Astrocyte (in vitro differentiated cells and primary cell): ENCODE results near the gene TMEM184B. TPM values are rescaled to one million over a fixed set of nuclear protein-coding genes. Genes with fewer than 3 reads are reported as not detected.

Experiments
- DNase-seq: peaks from one replicate; pipeline ENCODE4 v3.0.0-alpha.2; 2010; ENCODE audit warnings: low read depth
- FAIRE-seq: peaks from 2 replicates; lab custom pipeline; 2011; peaks lifted over from hg19 to GRCh38; lab: Jason Lieb, UNC
- H2AFZ ChIP-seq: 2 replicates; pipeline ENCODE4 v1.6.0; 2012; ENCODE audit warnings: low read depth, low read length, inconsistent platforms
- H3K27ac ChIP-seq: 2 replicates; pipeline ENCODE4 v1.5.1; 2011; ENCODE audit warnings: low read depth, low read length, inconsistent platforms
- H3K27me3 ChIP-seq: 2 replicates; pipeline ENCODE4 v1.6.0; 2011; ENCODE audit warnings: low read length, inconsistent platforms; ENCODE audit not compliant: insufficient read depth
- H3K36me3 ChIP-seq: 2 replicates; pipeline ENCODE4 v1.5.1; 2011; ENCODE audit warnings: low read length, inconsistent platforms; ENCODE audit not compliant: insufficient read depth
- H3K4me1 ChIP-seq: 2 replicates; pipeline ENCODE4 v1.5.1; 2011; ENCODE audit warnings: low read length, inconsistent platforms; ENCODE audit not compliant: insufficient read depth
- H3K4me2 ChIP-seq: 2 replicates; pipeline ENCODE4 v1.6.0; 2012; ENCODE audit warnings: low read length, inconsistent platforms
- H3K4me3 ChIP-seq: 2 replicates; pipeline ENCODE4 v1.5.1; 2011; ENCODE audit warnings: low read depth, mild to moderate bottlenecking, low read length, inconsistent platforms; ENCODE audit not compliant: insufficient read depth
- H3K79me2 ChIP-seq: 2 replicates; pipeline ENCODE4 v1.6.0; 2012; ENCODE audit warnings: mild to moderate bottlenecking, low read length, inconsistent platforms; ENCODE audit not compliant: insufficient read depth
- H3K9ac ChIP-seq: 2 replicates; pipeline ENCODE4 v1.6.0; 2012; ENCODE audit warnings: mild to moderate bottlenecking, low read length, inconsistent platforms
- H3K9me3 ChIP-seq: 2 replicates; pipeline ENCODE4 v1.5.1; 2012; ENCODE audit warnings: low read depth, mild to moderate bottlenecking, low read length, inconsistent platforms; ENCODE audit not compliant: insufficient read depth
- H4K20me1 ChIP-seq: 2 replicates; pipeline ENCODE4 v1.6.0; 2012; ENCODE audit warnings: low read length, inconsistent platforms; ENCODE audit not compliant: insufficient read depth
- H3K27ac Mint-ChIP-seq: one replicate; pipeline ENCODE4 v1.8.0; 2021; ENCODE audit warnings: mild to moderate bottlenecking, mixed read lengths; ENCODE audit not compliant: unreplicated experiment
- H3K27me3 Mint-ChIP-seq: one replicate; pipeline ENCODE4 v1.8.0; 2021; ENCODE audit warnings: low read depth, mixed read lengths; ENCODE audit not compliant: unreplicated experiment
- H3K36me3 Mint-ChIP-seq: one replicate; pipeline ENCODE4 v1.8.0; 2021; ENCODE audit warnings: low read depth, mixed read lengths; ENCODE audit not compliant: unreplicated experiment
- H3K4me1 Mint-ChIP-seq: one replicate; pipeline ENCODE4 v1.8.0; 2021; ENCODE audit warnings: low read depth, mixed read lengths; ENCODE audit not compliant: unreplicated experiment
- H3K4me3 Mint-ChIP-seq: one replicate; pipeline ENCODE4 v1.8.0; 2021; ENCODE audit warnings: mild to moderate bottlenecking, moderate library complexity, mixed read lengths; ENCODE audit not compliant: unreplicated experiment
- H3K9me3 Mint-ChIP-seq: one replicate; pipeline ENCODE4 v1.8.0; 2021; ENCODE audit warnings: mild to moderate bottlenecking, mixed read lengths; ENCODE audit not compliant: unreplicated experiment
- EZH2 ChIP-seq: IDR thresholded peaks from 2 replicates; pipeline ENCODE4 v1.6.1; 2012; ENCODE audit warnings: mild to moderate bottlenecking, low read length, inconsistent platforms; ENCODE audit not compliant: insufficient read depth
- total RNA-seq: library from RNA; stranded (reverse); gene quantifications from 2 replicates; pipeline ENCODE4 v1.2.1, GENCODE V29; 2021
- TF ChIP-seq, protein P1 (sequence below): IDR thresholded peaks from 2 replicates; pipeline ENCODE4 v1.5.1; 2011; ENCODE audit warnings: low read depth, mild to moderate bottlenecking, inconsistent platforms, low read length, moderate library complexity; ENCODE audit not compliant: insufficient read depth

The TMEM184B gene
- total RNA-seq, 1 donor from 2014 or later, result 109 TPM

- H3K9me3 Mint-ChIP-seq, result peaks cover 3% of the 10 kb centered on the region
- H3K27me3 Mint-ChIP-seq, result no peaks in the 10 kb centered on the region
- TF ChIP-seq, protein P1, sequence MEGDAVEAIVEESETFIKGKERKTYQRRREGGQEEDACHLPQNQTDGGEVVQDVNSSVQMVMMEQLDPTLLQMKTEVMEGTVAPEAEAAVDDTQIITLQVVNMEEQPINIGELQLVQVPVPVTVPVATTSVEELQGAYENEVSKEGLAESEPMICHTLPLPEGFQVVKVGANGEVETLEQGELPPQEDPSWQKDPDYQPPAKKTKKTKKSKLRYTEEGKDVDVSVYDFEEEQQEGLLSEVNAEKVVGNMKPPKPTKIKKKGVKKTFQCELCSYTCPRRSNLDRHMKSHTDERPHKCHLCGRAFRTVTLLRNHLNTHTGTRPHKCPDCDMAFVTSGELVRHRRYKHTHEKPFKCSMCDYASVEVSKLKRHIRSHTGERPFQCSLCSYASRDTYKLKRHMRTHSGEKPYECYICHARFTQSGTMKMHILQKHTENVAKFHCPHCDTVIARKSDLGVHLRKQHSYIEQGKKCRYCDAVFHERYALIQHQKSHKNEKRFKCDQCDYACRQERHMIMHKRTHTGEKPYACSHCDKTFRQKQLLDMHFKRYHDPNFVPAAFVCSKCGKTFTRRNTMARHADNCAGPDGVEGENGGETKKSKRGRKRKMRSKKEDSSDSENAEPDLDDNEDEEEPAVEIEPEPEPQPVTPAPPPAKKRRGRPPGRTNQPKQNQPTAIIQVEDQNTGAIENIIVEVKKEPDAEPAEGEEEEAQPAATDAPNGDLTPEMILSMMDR, result no peak
- TF ChIP-seq EZH2, result no peak
- no peak overlapping the region for H3K9ac ChIP-seq
- H3K27ac ChIP-seq, result no peak overlapping the region
- no peak overlapping the region for H3K4me3 ChIP-seq
- no peak overlapping the region for H3K4me2 ChIP-seq
- peaks cover 79% of the 10 kb centered on the region for H3K79me2 ChIP-seq
- FAIRE-seq (no peak), DNase-seq (no peak)
- no peak overlapping the region for H3K4me3 Mint-ChIP-seq
- peaks cover 79% of the 10 kb centered on the region for H4K20me1 ChIP-seq
- H3K27ac Mint-ChIP-seq, result no peak overlapping the region
- H3K9me3 ChIP-seq, result no peaks in the 10 kb centered on the region
- no peak overlapping the region for H2AFZ ChIP-seq
- peaks cover 24% of the 10 kb centered on the region for H3K36me3 Mint-ChIP-seq
- H3K4me1 ChIP-seq, result no peaks in the 10 kb centered on the region
- no peaks in the 10 kb centered on the region for H3K4me1 Mint-ChIP-seq
- no peaks in the 10 kb centered on the region for H3K27me3 ChIP-seq
- peaks cover 7% of the 10 kb centered on the region for H3K36me3 ChIP-seq
These were observed 23.5 kb downstream of the TMEM184B start for GRCh38 chr22:38249301-38249700.

GRCh38 chr22:38248280-38248679, 24.5 kb downstream of the TMEM184B start:
- Histone ChIP-seq H3K9me3 (no peaks in the 10 kb centered on the region), H3K4me1 (peaks cover 9% of the 10 kb centered on the region), H3K36me3 (peaks cover 10% of the 10 kb centered on the region), H2AFZ (no peak overlapping the region), H3K4me2 (no peak overlapping the region), H3K27me3 (no peaks in the 10 kb centered on the region), H3K4me3 (no peak overlapping the region), H3K9ac (no peak overlapping the region), H3K79me2 (peaks cover 75% of the 10 kb centered on the region), H4K20me1 (peaks cover 75% of the 10 kb centered on the region), H3K27ac (no peak overlapping the region)
- DNase-seq (no peak), FAIRE-seq (no peak)
- peaks cover 30% of the 10 kb centered on the region for H3K36me3 Mint-ChIP-seq
- H3K4me3 Mint-ChIP-seq, result no peak overlapping the region
- H3K27ac Mint-ChIP-seq, result peak overlapping the region; percentile 58
- TF ChIP-seq EZH2, result no peak
- TF ChIP-seq, protein P1, result no peak
- peaks cover 6% of the 10 kb centered on the region for H3K4me1 Mint-ChIP-seq
- no peaks in the 10 kb centered on the region for H3K27me3 Mint-ChIP-seq
- peaks cover 3% of the 10 kb centered on the region for H3K9me3 Mint-ChIP-seq

DNA sequence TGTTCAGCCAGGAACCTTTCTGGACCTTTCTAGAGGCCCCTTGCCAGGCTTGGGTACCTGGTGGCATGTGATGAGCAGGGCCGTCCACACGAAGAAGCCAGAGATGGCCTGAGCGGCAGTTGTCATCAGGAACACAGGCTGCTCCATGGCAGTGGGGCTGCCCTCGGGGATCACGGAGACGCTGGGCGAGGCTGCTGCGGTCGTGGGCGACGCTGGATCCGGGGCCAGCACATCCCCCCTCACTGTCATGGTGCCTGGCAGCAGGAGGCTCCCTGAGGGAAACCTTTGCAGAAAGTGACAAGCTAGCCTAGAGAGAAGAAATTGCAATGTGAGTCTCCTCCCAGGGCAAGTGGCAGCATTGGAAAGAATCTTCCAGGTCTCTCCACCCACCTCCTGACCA, 25.1 kb downstream of the TMEM184B start:
- H3K9me3 Mint-ChIP-seq, result peaks cover 3% of the 10 kb centered on the region
- H2AFZ ChIP-seq, result no peak overlapping the region
- H3K4me1 ChIP-seq, result peaks cover 14% of the 10 kb centered on the region
- no peak overlapping the region for H3K27ac ChIP-seq
- TF ChIP-seq, protein P1, result no peak
- TF ChIP-seq EZH2, result no peak
- H3K4me1 Mint-ChIP-seq, result peaks cover 6% of the 10 kb centered on the region
- peaks cover 72% of the 10 kb centered on the region for H3K79me2 ChIP-seq
- H3K4me3 Mint-ChIP-seq, result no peak overlapping the region
- H3K9me3 ChIP-seq, result no peaks in the 10 kb centered on the region
- peaks cover 10% of the 10 kb centered on the region for H3K36me3 ChIP-seq
- peaks cover 75% of the 10 kb centered on the region for H4K20me1 ChIP-seq
- no peaks in the 10 kb centered on the region for H3K27me3 Mint-ChIP-seq
- no peak for FAIRE-seq
- H3K36me3 Mint-ChIP-seq, result peaks cover 30% of the 10 kb centered on the region
- DNase-seq, result no peak
- no peak overlapping the region for H3K9ac ChIP-seq
- peak overlapping the region; percentile 58 for H3K27ac Mint-ChIP-seq
- no peaks in the 10 kb centered on the region for H3K27me3 ChIP-seq
- H3K4me2 ChIP-seq, result no peak overlapping the region
- H3K4me3 ChIP-seq, result no peak overlapping the region
